Stimulated activated CD4-positive, alpha-beta T cell treated with anti-CD3 and anti-CD28 coated beads, Interleukin-4, amount 100 ng/mL, for 48 hours (primary cell): ENCODE data around the gene MYO19.
"Not testable (repeated sequence)": the region's sequence is repeated elsewhere in the genome, so short reads cannot be mapped to it uniquely, and the experiment has no call there.

Experiments
- DNase-seq, 2 donors: peaks; one replicate each; pipeline ENCODE4 v3.0.0-alpha.2; 2020; ENCODE audit warnings: low read depth in 2 of 2

The MYO19 gene

DNA sequence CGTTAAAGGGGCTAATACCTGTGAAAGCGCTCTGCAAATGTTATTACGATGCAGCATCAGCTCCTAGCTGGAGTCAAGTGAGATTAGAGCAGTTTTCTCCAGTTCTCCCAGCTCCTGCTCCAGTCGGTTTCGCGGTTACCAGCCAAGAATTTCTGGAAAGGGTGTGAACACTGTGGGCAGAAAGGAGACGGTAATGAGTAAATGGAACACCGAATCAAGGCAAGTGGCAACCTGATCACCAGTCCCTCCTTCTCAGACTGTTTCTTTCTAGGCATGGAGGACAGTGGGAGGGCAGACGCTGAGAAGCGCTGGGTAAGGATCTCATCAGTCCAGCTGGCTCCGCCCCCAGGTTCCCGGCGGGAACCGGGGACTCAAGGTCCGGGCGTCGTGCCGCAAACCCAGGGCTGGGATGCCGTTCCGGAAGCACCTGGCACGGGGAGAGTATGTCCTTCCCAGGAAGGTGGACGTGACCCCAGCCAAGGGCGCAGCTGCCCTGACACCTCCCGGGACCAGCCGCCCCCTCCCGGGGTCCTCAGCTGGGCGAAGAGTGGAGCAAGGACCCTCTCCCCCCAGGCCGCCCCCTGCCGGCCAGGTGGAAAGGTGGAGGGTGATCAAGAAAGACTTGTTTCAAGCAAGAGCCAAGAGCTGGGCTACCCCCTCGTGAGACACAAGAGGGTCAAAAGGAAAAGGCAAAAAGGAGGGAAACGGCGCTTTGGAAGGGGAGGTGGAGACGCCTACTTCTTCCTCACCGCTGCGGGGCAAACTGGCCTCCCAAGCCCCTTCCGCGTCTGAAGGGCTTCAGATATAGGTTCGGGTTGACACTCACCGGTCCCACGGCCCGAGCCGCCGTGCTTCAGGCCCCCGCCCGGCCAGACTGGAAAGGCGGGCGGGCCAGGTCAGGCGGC, 481 bp downstream of the MYO19 start:
- DNase-seq: peak; percentile 38 to 46

DNA sequence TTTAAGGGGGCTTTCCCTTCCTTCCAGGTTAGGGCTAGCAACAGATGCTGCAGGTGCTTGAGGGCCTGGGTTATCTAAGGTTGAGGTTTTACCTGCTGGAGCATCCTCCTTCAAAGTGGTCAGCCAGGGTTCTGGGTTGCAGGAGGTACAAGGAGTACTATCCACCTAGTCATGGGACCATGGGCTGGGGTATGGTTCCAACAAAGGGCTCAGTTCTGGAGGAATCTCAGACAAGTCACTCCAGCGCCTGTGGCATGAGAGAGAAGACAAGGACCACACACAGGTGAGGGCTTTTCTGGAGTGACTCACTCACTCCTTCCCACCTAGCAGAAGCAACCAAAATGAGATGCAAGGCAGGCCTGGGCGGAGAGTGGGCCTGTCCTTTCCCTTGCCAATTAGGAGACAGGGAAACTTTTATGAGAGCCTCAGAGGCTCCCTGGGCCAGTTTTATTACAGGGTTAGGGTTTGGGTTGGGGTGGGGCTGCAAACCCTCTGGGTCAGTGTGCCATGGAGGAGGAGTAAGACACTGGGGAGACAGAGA, 2.2 kb downstream of the MYO19 start:
- no peak for DNase-seq

GRCh38 chr17:36529121-36529520, 5.5 kb downstream of the MYO19 start:
- DNase-seq: no peak

- DNase-seq: no peak
Measured at GRCh38 chr17:36527621-36528250, 6.9 kb downstream of the MYO19 start.

DNA sequence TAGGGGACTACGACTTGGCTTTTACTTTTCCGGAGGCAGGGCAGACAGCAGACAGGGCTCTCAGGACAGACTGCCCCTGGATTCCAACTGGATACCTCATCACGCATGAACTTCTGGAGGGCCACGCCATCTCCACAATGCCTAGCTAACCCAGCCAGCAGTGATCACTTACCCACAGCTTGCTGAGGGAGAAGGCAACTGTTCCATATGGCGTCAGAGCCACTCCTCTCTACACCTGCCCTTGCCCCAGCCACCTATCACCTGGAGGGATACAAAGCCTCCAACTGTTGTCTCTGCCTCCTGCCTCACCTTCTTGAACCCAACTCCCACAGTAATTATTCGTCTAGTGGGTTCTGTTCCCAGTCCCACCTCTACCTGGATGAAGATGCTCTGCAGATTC, 8.8 kb downstream of the MYO19 start:
- no peak for DNase-seq

GRCh38 chr17:36525113-36525512, 9.6 kb downstream of the MYO19 start:
- no peak for DNase-seq

GRCh38 chr17:36524428-36524876, 10.2 kb downstream of the MYO19 start:
- no peak for DNase-seq

DNA sequence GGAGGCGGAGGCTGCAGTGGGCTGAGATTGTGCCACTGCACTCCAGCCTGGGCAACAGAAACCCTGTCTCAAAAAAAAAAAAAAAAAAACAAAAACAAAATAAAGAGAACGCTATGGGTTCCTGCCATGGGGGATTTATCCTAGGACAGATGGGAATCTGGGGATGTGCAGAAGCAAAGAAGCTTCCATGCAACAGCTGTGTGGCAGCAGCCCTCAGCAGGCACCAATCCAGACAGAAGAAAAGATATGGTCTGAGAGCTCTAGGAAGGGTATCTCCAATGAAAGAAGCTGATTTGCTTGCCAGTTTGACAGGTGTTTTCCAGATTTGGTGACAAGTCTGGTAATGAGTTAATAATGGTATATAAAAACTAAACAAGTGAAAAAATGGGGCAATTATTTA, 11.6 kb downstream of the MYO19 start:
- no peak for DNase-seq

GRCh38 chr17:36515837-36516236, 18.8 kb downstream of the MYO19 start:
- DNase-seq: no peak

DNA sequence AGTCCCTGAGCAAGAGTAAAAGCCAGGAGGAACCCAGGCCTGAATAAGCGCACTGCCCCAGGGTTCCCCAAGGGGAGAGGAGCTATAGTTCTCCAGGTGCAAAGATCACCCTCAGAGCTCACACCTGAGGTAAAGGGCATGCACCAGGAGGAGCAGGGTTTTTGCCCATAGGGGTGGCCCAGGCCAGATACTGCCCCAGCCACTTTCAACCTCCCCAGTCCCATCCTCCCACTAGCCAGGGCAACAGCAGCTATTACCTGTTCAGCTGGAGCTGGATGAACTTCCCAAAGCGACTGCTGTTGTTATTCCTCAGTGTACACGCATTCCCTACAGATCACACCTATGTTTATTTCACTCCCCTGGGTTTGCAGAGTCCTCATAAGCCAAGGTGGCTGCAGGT, 19.8 kb downstream of the MYO19 start:
- no peak for DNase-seq

- no peak for DNase-seq
Measured at GRCh38 chr17:36512641-36513040, 22.0 kb downstream of the MYO19 start.

GRCh38 chr17:36511216-36511615, 23.5 kb downstream of the MYO19 start:
- no peak for DNase-seq

DNA sequence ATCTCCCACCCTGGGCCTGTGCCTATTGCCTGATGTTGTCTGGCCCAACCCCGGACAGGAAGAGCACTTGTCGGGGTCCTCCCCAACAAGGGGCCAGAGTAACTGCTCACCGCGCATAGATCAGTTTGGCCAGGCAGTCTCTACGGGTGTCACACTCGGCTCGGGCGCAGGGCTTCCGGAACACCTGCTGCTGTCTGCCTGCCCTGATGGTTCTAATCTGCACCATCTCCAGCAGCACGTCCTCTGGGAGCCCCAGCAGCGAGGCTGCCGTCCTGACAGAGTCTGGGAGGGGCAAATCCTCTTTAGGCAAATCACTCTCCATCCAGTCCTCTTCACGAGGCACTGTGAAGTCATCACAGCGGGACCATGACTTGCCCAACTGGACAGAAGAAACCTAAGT, 24.0 kb downstream of the MYO19 start:
- DNase-seq: no peak

GRCh38 chr17:36509272-36509985, 25.2 kb downstream of the MYO19 start:
- DNase-seq: no peak

GRCh38 chr17:36508439-36508838, 26.2 kb downstream of the MYO19 start:
- DNase-seq: not testable (repeated sequence)

GRCh38 chr17:36507266-36507665, 27.4 kb downstream of the MYO19 start:
- DNase-seq: no peak

DNA sequence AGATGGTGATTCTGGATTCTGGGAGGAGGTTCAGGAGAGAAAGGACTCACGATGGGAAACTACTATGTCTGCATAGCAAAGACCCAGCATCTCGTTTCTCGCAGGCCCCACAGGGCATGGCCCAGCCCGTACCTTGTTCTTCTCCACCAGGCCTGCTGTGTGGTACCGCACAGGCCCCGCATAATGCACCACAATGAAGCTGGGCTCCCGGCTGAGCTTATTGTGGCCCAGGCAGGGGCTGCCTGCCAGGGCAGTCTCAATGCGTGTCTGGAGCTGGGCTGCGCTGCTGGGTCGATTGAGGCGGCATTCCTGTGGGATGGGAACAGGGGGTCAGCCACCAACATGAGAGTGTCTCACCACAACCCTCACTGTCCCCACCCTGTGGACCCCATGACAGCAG, 27.8 kb downstream of the MYO19 start:
- DNase-seq: no peak

DNA sequence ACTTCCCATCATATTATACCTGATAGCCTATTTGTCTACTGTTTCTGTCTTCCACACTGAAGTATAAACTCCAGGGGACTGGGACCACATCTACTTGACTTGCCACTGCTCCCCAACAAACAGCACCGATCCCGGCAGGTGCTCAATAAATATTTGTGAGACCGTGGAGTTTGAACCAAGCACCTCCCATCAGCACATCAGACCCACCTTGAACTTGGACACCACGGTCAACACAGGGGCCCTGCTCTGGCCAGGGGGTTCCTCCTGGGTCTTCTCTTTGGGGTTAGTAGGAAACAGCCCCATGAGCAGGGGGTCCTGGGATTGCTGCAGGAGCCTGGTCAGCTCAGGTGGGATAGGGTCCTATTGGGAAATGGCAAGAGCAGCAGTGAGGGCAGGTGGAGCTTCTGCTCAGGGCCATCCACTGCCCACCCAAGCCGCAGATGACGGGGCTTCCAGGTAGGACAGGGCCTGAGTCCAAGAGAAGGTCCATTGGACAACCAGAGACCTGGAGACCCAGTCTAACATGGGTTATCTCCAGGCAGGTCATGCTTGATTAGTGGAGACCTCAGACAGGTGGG, 28.3 kb downstream of the MYO19 start:
- no peak for DNase-seq

- no peak for DNase-seq
Measured at GRCh38 chr17:36505171-36505570, 29.5 kb downstream of the MYO19 start.

- no peak for DNase-seq
Measured at GRCh38 chr17:36504156-36504545, 30.5 kb downstream of the MYO19 start.

DNA sequence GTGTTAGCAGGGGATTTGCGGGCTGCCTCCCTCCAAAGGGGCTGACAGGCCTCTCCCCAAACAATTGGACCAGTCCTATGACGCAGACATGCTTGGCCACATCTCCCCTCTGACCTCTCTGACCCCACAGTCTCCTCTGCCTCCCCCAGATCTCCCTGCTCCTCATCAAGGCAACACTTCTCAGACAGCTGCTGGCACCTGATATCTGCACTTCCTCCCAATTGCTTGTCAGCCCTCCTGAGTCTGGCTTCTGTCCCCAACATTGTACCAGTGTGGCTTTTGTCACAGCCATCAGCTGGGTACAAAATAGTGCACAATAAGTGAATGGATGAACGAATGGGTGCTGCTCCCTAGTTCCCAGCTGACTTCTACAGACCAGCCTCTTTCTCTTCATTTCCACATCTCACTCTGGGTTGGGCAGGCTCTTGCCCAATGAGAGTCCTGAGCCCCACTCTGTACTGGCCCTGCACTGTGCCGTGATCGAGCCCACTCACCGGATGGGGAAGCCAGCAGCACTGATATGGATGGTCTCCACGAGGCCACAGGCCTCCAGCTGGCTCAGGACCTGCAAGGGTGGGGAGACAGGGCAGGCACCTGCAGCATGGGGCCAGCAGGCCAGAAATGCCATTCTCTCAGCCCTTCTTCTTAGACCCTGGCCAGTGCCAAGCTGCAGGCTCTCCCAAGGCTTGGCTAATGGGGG, 31.1 kb downstream of the MYO19 start:
- no peak for DNase-seq
